ENCODE results near the gene STYX.

Gene STYX

GRCh38 chr14:52706724-52707706, 23.0 kb upstream of the STYX start, which contains the start of gene PSMC6:
TSS of gene PSMC6 (plus strand) at chr14:52707200. CDS start at chr14:52707220, 20 bp downstream.
- TF ChIP-seq, protein P1, sequence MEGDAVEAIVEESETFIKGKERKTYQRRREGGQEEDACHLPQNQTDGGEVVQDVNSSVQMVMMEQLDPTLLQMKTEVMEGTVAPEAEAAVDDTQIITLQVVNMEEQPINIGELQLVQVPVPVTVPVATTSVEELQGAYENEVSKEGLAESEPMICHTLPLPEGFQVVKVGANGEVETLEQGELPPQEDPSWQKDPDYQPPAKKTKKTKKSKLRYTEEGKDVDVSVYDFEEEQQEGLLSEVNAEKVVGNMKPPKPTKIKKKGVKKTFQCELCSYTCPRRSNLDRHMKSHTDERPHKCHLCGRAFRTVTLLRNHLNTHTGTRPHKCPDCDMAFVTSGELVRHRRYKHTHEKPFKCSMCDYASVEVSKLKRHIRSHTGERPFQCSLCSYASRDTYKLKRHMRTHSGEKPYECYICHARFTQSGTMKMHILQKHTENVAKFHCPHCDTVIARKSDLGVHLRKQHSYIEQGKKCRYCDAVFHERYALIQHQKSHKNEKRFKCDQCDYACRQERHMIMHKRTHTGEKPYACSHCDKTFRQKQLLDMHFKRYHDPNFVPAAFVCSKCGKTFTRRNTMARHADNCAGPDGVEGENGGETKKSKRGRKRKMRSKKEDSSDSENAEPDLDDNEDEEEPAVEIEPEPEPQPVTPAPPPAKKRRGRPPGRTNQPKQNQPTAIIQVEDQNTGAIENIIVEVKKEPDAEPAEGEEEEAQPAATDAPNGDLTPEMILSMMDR (IDR thresholded peaks at IDR 0.05) = no peak

GRCh38 chr14:52711666-52712065, 18.3 kb upstream of the STYX start:
- TF ChIP-seq, protein P1 (IDR thresholded peaks at IDR 0.05) = no peak

- TF ChIP-seq, protein P1 (IDR thresholded peaks at IDR 0.05) = no peak
These were observed 13.8 kb upstream of the STYX start for GRCh38 chr14:52716155-52716554.

DNA sequence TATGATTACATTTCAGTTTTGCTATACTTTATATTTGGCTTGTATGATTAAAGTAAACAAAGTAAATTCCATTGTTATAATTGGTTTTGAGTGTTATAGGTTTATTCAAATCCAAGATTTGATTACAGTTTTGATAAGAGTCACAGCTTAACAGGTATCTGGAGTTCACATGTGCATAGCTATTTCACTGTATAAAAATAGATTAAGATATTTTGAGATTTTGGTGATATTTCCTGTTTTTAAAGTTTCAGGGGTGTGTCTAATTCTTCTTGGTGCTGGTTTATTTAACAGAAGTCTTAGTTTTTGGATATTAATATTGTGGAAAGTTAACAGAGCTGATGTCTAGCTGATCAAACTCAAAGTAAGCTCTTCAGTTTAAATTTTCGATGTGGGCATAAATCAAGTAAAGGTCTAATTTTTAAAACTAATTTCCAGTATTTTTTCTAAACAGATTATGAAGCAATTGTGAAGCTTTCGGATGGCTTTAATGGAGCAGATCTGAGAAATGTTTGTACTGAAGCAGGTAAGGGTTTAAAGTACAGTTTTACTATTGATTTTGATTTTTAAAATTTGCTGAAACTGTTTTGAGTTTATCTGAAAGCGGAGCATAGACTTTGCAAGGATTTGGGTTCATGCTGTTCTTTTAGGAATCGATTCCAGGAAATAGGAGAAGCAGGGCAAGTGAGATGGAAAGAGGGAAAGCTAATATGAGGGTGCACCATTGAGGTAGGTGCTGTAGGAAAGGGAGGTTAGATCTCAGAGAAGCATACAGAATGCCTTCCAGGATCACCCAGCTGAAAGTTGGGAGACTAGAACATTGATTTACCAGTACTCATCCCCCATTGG, 6.2 kb upstream of the STYX start:
- TF ChIP-seq, protein P1 (IDR thresholded peaks at IDR 0.05) = no peak

- TF ChIP-seq, protein P1 (IDR thresholded peaks at IDR 0.05) = no peak
These were observed 5.7 kb upstream of the STYX start for GRCh38 chr14:52724360-52724644.

- TF ChIP-seq, protein P1 (IDR thresholded peaks at IDR 0.05) = no peak
These were observed 411 bp upstream of the STYX start for GRCh38 chr14:52729585-52729924.

GRCh38 chr14:52730709-52731111, 744 bp downstream of the STYX start:
- TF ChIP-seq, protein P1 (IDR thresholded peaks at IDR 0.05) = no peak
